NCI-H2081 (cell line): ENCODE data around the gene SLC2A5.
"Not testable (repeated sequence)": the region's sequence is repeated elsewhere in the genome, so short reads cannot be mapped to it uniquely, and the experiment has no call there.

Source experiments
- DNase-seq, 2 experiments: peaks; one replicate each; lab custom pipeline; 2025; lab: John Stamatoyannopoulos, UW

Gene SLC2A5

GRCh38 chr1:9069326-9070100 is at the start of gene SLC2A5:
TSS of gene SLC2A5 (minus strand) at chr1:9069635. CDS start at chr1:9069536, 99 bp downstream.
- DNase-seq, result no peak

- no peak for DNase-seq
Measured at GRCh38 chr1:9118186-9118585, 48.8 kb upstream of the SLC2A5 start.

- peak in 1 of 2 experiments; percentile 21 for DNase-seq
Measured at GRCh38 chr1:9115351-9116205, 46.1 kb upstream of the SLC2A5 start.

GRCh38 chr1:9112961-9113880 is 43.8 kb upstream of the SLC2A5 start:
- DNase-seq, result peak in 1 of 2 experiments; percentile 31

- no peak for DNase-seq
Measured at GRCh38 chr1:9111957-9112356, 42.5 kb upstream of the SLC2A5 start.

- no peak for DNase-seq
Measured at GRCh38 chr1:9111357-9111691, 41.9 kb upstream of the SLC2A5 start.

GRCh38 chr1:9110669-9111356 is 41.4 kb upstream of the SLC2A5 start:
- peak; percentile 73 to 80 for DNase-seq

- DNase-seq, result no peak
Measured at GRCh38 chr1:9108056-9108665, 38.7 kb upstream of the SLC2A5 start.

- DNase-seq, result no peak
Measured at GRCh38 chr1:9107136-9107535, 37.7 kb upstream of the SLC2A5 start.

- no peak for DNase-seq
Measured at GRCh38 chr1:9106286-9106685, 36.9 kb upstream of the SLC2A5 start.

GRCh38 chr1:9105336-9105867 is 36.0 kb upstream of the SLC2A5 start:
- no peak for DNase-seq

GRCh38 chr1:9101510-9102146 is 32.2 kb upstream of the SLC2A5 start:
- DNase-seq, result peak; percentile 45 to 49

GRCh38 chr1:9100471-9101043 is 31.1 kb upstream of the SLC2A5 start:
- DNase-seq, result no peak

- DNase-seq, result no peak
Measured at GRCh38 chr1:9099555-9099954, 30.1 kb upstream of the SLC2A5 start.

- no peak for DNase-seq
Measured at GRCh38 chr1:9097947-9098705, 28.7 kb upstream of the SLC2A5 start.

GRCh38 chr1:9095818-9096217 is 26.4 kb upstream of the SLC2A5 start:
- DNase-seq, result no peak

- DNase-seq, result not testable (repeated sequence)
Measured at GRCh38 chr1:9093996-9094595, 24.7 kb upstream of the SLC2A5 start.

GRCh38 chr1:9093581-9093980 is 24.1 kb upstream of the SLC2A5 start:
- DNase-seq, result no peak

- no peak for DNase-seq
Measured at GRCh38 chr1:9093091-9093490, 23.7 kb upstream of the SLC2A5 start.
